Sigmoid colon (tissue), 7 donors: ENCODE data around the gene LRRC1. TPM values are rescaled to one million over a fixed set of nuclear protein-coding genes. Genes with fewer than 3 reads are reported as not detected.
A peak's percentile ranks its signal among the peaks of the same experiment; 100 is the strongest.

Source experiments
- DNase-seq: peaks from one replicate; pipeline ENCODE4 v3.0.0-alpha.2; 2019
- H3K27ac ChIP-seq, 4 donors: fragments of 200-600 bp; sonication (generic); one replicate each; pipeline ENCODE4 v1.5.1; 2016 to 2019; ENCODE audit warnings: mild to moderate bottlenecking in 1 of 4
- H3K27me3 ChIP-seq, 3 donors: fragments of 200-600 bp; sonication (generic); one replicate each; pipeline ENCODE4 v1.5.1; 2019; ENCODE audit warnings: mild to moderate bottlenecking in 1 of 3
- H3K36me3 ChIP-seq, 4 donors: fragments of 200-600 bp; sonication (generic); one replicate each; pipeline ENCODE4 v1.5.1; 2016 to 2019
- H3K4me1 ChIP-seq, 4 donors: fragments of 200-600 bp; sonication (generic); one replicate each; pipeline ENCODE4 v1.5.1; 2017 to 2019
- H3K4me3 ChIP-seq, 4 donors: fragments of 200-600 bp; sonication (generic); one replicate each; pipeline ENCODE4 v1.5.1; 2017 to 2019; ENCODE audit warnings: mild to moderate bottlenecking in 2 of 4, moderate library complexity in 1 of 4
- H3K9me3 ChIP-seq, 4 donors: fragments of 200-600 bp in 3 of 4; sonication (generic) in 3 of 4; one replicate each; pipeline versions ENCODE4 v1.5.1 to v1.6.1; 2013 to 2019
- EP300 ChIP-seq, 4 donors: sonication (generic); formaldehyde crosslinking; IDR thresholded peaks; one replicate each; pipeline ENCODE4 v1.6.1; 2017; ENCODE audit warnings: antibody characterized with exemption in 4 of 4
- POLR2A ChIP-seq, 2 donors: fragments of 450-650 bp; IDR thresholded peaks; one replicate each; pipeline ENCODE4 v1.6.1; 2016; ENCODE audit warnings: antibody characterized with exemption in 2 of 2, mild to moderate bottlenecking in 2 of 2, moderate library complexity in 2 of 2
- POLR2AphosphoS5 ChIP-seq, 4 donors: sonication (generic); formaldehyde crosslinking; IDR thresholded peaks; one replicate each; pipeline ENCODE4 v1.6.1; 2017; ENCODE audit warnings: antibody characterized with exemption in 4 of 4
- WGBS, 2 donors: extraction: QIAGEN DNeasy Blood & Tissue Kit; methylation state at CpG; one replicate each; pipeline ENCODE4 v1.1.7; 2013; 5-methylcytosine and 5-hydroxymethylcytosine counted together
- intact Hi-C: fragments of 100-400 bp; cut with DNase I; formaldehyde crosslinking; loops from one replicate; pipeline ENCODE4 v1.15.1; 2023
- polyA plus RNA-seq, 3 donors: library from polyadenylated mRNA; stranded (reverse); fragments of 200-250 nt; gene quantifications; one replicate each; pipeline ENCODE4 v1.2.3, GENCODE V29; 2013
- total RNA-seq, 4 donors: library from RNA; depleted of rRNA; stranded (reverse); fragments of >200 nt; gene quantifications; one replicate each; pipeline ENCODE4 v1.1.0, GENCODE V29; 2016
- TF ChIP-seq, protein P1 (sequence below), 4 experiments: fragments of 450-650 bp in 3 of 4; fragments of 200-600 bp in 1 of 4; IDR thresholded peaks; one replicate each; pipeline ENCODE4 v1.5.1; 2016 to 2019; ENCODE audit warnings: antibody characterized with exemption in 4 of 4, mild to moderate bottlenecking in 3 of 4, moderate library complexity in 2 of 4
- donor health status: healthy with polysubstance abuse.
- donor health status: Bipolar disorder and iron deficiency.
- donor health status: healthy.

LRRC1 gene
- total and polyA plus RNA-seq, 7 donors = 20.8 to 50.4 (median 29.9) TPM

- Histone ChIP-seq H3K27ac (no peak overlapping the region), H3K9me3 (peaks cover 0 to 2% (median 0%) of the 10 kb centered on the region in 4 donors), H3K4me1 (no peaks in the 10 kb centered on the region), H3K36me3 (no peaks in the 10 kb centered on the region), H3K27me3 (peaks cover 0 to 1% (median 0%) of the 10 kb centered on the region in 3 donors), H3K4me3 (no peak overlapping the region)
- intact Hi-C loops = no loop called here
- 89 to 96% methylated on average over 1 of the region's 1 CpG for WGBS, 2 donors
- DNase-seq = no peak
- TF ChIP-seq, protein P1, sequence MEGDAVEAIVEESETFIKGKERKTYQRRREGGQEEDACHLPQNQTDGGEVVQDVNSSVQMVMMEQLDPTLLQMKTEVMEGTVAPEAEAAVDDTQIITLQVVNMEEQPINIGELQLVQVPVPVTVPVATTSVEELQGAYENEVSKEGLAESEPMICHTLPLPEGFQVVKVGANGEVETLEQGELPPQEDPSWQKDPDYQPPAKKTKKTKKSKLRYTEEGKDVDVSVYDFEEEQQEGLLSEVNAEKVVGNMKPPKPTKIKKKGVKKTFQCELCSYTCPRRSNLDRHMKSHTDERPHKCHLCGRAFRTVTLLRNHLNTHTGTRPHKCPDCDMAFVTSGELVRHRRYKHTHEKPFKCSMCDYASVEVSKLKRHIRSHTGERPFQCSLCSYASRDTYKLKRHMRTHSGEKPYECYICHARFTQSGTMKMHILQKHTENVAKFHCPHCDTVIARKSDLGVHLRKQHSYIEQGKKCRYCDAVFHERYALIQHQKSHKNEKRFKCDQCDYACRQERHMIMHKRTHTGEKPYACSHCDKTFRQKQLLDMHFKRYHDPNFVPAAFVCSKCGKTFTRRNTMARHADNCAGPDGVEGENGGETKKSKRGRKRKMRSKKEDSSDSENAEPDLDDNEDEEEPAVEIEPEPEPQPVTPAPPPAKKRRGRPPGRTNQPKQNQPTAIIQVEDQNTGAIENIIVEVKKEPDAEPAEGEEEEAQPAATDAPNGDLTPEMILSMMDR (IDR thresholded peaks at IDR 0.05) = no peak
- TF ChIP-seq POLR2AphosphoS5 (IDR thresholded peaks at IDR 0.05) = no peak
- TF ChIP-seq EP300 (IDR thresholded peaks at IDR 0.05) = no peak
- no peak for TF ChIP-seq POLR2A (IDR thresholded peaks at IDR 0.05)
These were observed 8.0 kb upstream of the LRRC1 start for GRCh38 chr6:53786832-53787231.

GRCh38 chr6:53790886-53791285 is 3.9 kb upstream of the LRRC1 start:
- Histone ChIP-seq H3K27me3 (peaks cover 0 to 5% (median 0%) of the 10 kb centered on the region in 3 donors), H3K36me3 (no peaks in the 10 kb centered on the region), H3K9me3 (peaks cover 0 to 2% (median 0%) of the 10 kb centered on the region in 4 donors), H3K4me3 (no peak overlapping the region), H3K27ac (no peak overlapping the region), H3K4me1 (peaks cover 0 to 17% (median 11%) of the 10 kb centered on the region in 4 donors)
- no peak for DNase-seq
- 69 to 94% methylated on average over 2 of the region's 2 CpGs for WGBS, 2 donors
- TF ChIP-seq POLR2A (IDR thresholded peaks at IDR 0.05) = no peak
- TF ChIP-seq, protein P1 (IDR thresholded peaks at IDR 0.05) = no peak
- TF ChIP-seq POLR2AphosphoS5 (IDR thresholded peaks at IDR 0.05) = no peak
- intact Hi-C loops = loop anchor here (10.0 kb wide), 2 partner anchors 104 to 436 kb away; no protein-coding TSS in a partner anchor

DNA sequence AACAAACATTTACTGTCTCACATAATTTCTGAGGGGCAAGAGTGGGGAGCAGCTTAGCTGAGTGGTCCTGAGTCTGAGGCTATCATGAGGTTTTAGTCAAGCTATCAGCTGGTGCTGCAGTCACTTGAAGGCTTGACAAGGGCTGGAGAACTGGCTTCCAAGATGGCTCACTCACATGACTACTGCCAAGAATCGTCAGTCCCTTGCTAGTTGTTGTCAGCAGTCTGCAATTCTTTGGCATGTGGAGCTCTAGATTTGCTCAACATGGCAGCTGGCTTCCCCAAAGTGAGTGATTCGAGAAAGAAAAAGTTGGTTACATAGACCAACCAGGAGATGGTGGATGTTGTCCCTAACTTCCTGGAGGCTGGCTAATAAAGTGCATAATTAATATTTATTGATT is 2.8 kb upstream of the LRRC1 start:
- Histone ChIP-seq H3K4me1 (peaks cover 0 to 28% (median 16%) of the 10 kb centered on the region in 4 donors), H3K27me3 (peaks cover 0 to 5% (median 0%) of the 10 kb centered on the region in 3 donors), H3K9me3 (peaks cover 0 to 2% (median 0%) of the 10 kb centered on the region in 4 donors), H3K4me3 (no peak overlapping the region), H3K27ac (no peak overlapping the region), H3K36me3 (no peaks in the 10 kb centered on the region)
- 71 to 84% methylated on average over 2 of the region's 2 CpGs for WGBS, 2 donors
- intact Hi-C loops = loop anchor here (10.0 kb wide), 2 partner anchors 103 to 437 kb away; no protein-coding TSS in a partner anchor
- DNase-seq = no peak
- TF ChIP-seq POLR2A (IDR thresholded peaks at IDR 0.05) (no peak), EP300 (IDR thresholded peaks at IDR 0.05) (no peak)

DNA sequence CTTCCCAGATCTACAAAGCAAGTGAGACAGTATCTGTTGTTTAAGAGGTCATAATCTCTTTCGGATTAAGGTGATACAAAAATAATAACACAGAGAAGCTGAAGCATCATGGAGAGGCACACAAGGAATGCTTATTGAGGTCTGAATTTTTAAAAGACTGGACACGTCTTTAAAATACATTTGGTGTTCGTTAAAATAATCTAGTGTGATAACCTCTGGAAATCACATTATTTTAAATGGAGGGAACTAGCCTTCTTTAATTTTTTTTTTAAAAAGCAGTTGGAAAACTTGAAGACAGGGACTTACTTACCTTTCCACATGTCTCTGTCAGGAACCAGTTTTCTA is 1.9 kb upstream of the LRRC1 start:
- Histone ChIP-seq H3K27me3 (peaks cover 0 to 5% (median 0%) of the 10 kb centered on the region in 3 donors), H3K4me1 (peaks cover 0 to 28% (median 19%) of the 10 kb centered on the region in 4 donors), H3K27ac (no peak overlapping the region), H3K36me3 (no peaks in the 10 kb centered on the region), H3K9me3 (peaks cover 0 to 2% (median 0%) of the 10 kb centered on the region in 4 donors), H3K4me3 (peak overlapping the region in 2 of 4 donors; percentile 69 to 83)
- no peak for TF ChIP-seq POLR2AphosphoS5 (IDR thresholded peaks at IDR 0.05)
- TF ChIP-seq, protein P1 (IDR thresholded peaks at IDR 0.05) = no peak
- no peak for TF ChIP-seq EP300 (IDR thresholded peaks at IDR 0.05)
- TF ChIP-seq POLR2A (IDR thresholded peaks at IDR 0.05) = no peak
- WGBS, 2 donors = 17 to 61% methylated on average over 3 of the region's 3 CpGs
- intact Hi-C loops = loop anchor here (10.0 kb wide), 2 partner anchors 102 to 438 kb away; no protein-coding TSS in a partner anchor
- no peak for DNase-seq

DNA sequence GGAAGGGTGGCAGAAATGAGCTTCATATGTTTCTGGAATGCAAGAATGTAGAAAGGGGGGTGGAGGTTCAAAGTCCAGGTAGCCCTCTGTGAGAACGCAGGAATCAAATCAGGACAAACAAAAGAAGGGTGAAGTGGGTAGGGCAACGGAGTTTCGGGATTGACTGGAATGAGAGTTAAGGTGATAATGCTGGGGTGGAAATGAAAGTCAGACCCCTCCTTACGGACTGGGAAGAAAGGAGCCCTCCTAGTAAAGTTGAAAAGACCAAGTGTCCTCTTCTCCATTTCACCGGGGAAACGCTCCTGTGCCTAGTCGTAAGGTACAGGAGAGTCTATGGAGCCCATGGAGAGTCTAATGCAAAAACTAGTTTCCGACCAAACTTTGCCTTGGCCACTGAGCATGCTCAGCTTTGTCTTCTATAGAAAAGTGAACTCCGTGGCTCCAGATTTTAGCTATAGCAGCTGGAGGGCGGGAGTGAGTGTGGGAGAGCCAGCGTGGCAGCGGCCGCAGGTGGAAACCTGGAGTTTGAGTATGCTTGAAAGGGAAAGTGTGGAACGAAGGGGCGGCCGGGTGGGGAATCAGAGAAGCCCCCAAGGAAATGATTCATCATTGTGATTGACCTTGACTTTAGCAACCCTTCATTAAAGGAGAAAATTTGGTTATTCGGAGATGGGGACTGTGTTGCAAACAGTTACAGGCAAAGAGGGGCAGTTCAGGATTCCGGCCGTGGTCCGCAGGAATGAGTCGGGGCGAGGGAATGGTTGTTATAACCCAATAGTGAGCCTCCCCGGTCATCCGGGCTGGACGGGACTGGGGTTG is 1.3 kb upstream of the LRRC1 start:
- H3K4me1 ChIP-seq = peaks cover 0 to 28% (median 19%) of the 10 kb centered on the region in 4 donors
- peaks cover 0 to 5% (median 0%) of the 10 kb centered on the region in 3 donors for H3K27me3 ChIP-seq
- no peak for TF ChIP-seq POLR2AphosphoS5 (IDR thresholded peaks at IDR 0.05)
- TF ChIP-seq EP300 (IDR thresholded peaks at IDR 0.05) = no peak
- TF ChIP-seq POLR2A (IDR thresholded peaks at IDR 0.05) = no peak
- TF ChIP-seq, protein P1 (IDR thresholded peaks at IDR 0.05) = no peak
- intact Hi-C loops = loop anchor here (1.0 to 10.0 kb wide), 4 partner anchors 101 to 439 kb away; partner anchors contain the start of gene GCLC
- peaks cover 0 to 2% (median 0%) of the 10 kb centered on the region in 4 donors for H3K9me3 ChIP-seq
- no peaks in the 10 kb centered on the region for H3K36me3 ChIP-seq
- peak overlapping the region; percentile 81 to 90 (median 84) for H3K27ac ChIP-seq
- whole genome bisulfite sequencing, 2 donors = 1% methylated on average over 25 of the region's 25 CpGs
- H3K4me3 ChIP-seq = peak overlapping the region; percentile 69 to 95 (median 84)
- peak; percentile 67 for DNase-seq
